Activated CD8-positive, alpha-beta T cell treated with anti-CD3 and anti-CD28 coated beads for 36 hours (primary cell): ENCODE measurements around the gene CCDC175. TPM values are rescaled to one million over a fixed set of nuclear protein-coding genes. Genes with fewer than 3 reads are reported as not detected.

Experiments
- ATAC-seq: fragments of 200-7000 bp; cut with Tn5 transposase; one replicate; pipeline ENCODE4 v1.10.0; 2021; ENCODE audit warnings: mild to moderate bottlenecking, moderate library complexity
- CTCF ChIA-PET: fragments of 350-600 bp; sonication (Branson Sonifier 250); formaldehyde crosslinking; loops from one replicate; lab custom pipeline; 2021; ENCODE audit warnings: antibody characterized with exemption; lab: Charles Lee
- POLR2A ChIA-PET: fragments of 350-600 bp; sonication (Branson Sonifier 250); formaldehyde crosslinking; loops from one replicate; lab custom pipeline; 2021; ENCODE audit warnings: antibody characterized with exemption; lab: Charles Lee
- DNase-seq: peaks from one replicate; pipeline ENCODE4 v3.0.0-alpha.2; 2020
- H3K27ac Mint-ChIP-seq: one replicate; pipeline ENCODE4 v1.8.0; 2021; ENCODE audit warnings: mild to moderate bottlenecking, mixed read lengths
- H3K27me3 Mint-ChIP-seq: one replicate; pipeline ENCODE4 v1.8.0; 2021; ENCODE audit warnings: mixed read lengths
- H3K36me3 Mint-ChIP-seq: one replicate; pipeline ENCODE4 v1.8.0; 2021; ENCODE audit warnings: low read depth, mixed read lengths
- H3K4me1 Mint-ChIP-seq: one replicate; pipeline ENCODE4 v1.8.0; 2021; ENCODE audit warnings: low read depth, mixed read lengths
- H3K4me3 Mint-ChIP-seq: one replicate; pipeline ENCODE4 v1.8.0; 2021; ENCODE audit warnings: mild to moderate bottlenecking, moderate library complexity, mixed read lengths
- H3K9me3 Mint-ChIP-seq: one replicate; pipeline ENCODE4 v1.8.0; 2021; ENCODE audit warnings: mixed read lengths
- intact Hi-C: fragments of 100-400 bp; cut with micrococcal nuclease; formaldehyde crosslinking; loops from one replicate; pipeline ENCODE4 v1.10.0; 2022
- total RNA-seq, 2 experiments: library from RNA; stranded (reverse); gene quantifications; one replicate each; pipeline ENCODE4 v1.2.3, GENCODE V29; 2021
- TF ChIP-seq, protein P1 (sequence below): fragments of 200-600 bp; IDR thresholded peaks from one replicate; pipeline ENCODE4 v1.8.0; 2022; ENCODE audit warnings: antibody characterized with exemption, mild to moderate bottlenecking

CCDC175 gene
- total RNA-seq, 2 experiments from 2014 or later, result not detected

- ChIA-PET CTCF (no interaction called here), POLR2A (interaction anchor here (1.4 kb wide), 1 partner anchor 25 kb away, joined by 3 read pairs; the partner anchor contains the start of genes JKAMP and L3HYPDH)
These were observed 118.1 kb downstream of the CCDC175 start for GRCh38 chr14:59458486-59458885.

DNA sequence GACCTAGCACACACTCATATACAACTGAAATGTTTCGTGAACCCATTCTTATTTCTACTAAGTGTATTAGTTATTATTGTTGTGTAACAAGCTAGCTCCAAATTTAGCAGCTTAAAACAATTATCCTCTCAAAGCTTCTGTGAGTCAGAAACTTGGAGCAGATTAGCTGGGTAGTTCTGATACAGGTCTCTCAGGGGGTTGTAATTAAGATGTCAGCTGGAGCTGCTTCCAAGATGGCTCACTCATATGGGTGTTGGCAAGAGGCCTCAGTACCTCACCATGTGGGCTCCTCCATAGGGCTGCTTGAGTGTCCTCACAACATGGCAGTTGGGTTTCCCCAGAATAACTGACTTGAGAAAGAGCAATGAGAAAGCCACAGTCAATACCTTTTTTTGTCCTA, 121.2 kb downstream of the CCDC175 start:
- no peaks in the 10 kb centered on the region for H3K9me3 Mint-ChIP-seq
- H3K27me3 Mint-ChIP-seq, result no peaks in the 10 kb centered on the region
- no peaks in the 10 kb centered on the region for H3K4me1 Mint-ChIP-seq
- H3K4me3 Mint-ChIP-seq, result no peak overlapping the region
- no peak for ATAC-seq
- DNase-seq, result no peak
- POLR2A ChIA-PET, result no interaction called here
- no peak overlapping the region for H3K27ac Mint-ChIP-seq
- TF ChIP-seq, protein P1, sequence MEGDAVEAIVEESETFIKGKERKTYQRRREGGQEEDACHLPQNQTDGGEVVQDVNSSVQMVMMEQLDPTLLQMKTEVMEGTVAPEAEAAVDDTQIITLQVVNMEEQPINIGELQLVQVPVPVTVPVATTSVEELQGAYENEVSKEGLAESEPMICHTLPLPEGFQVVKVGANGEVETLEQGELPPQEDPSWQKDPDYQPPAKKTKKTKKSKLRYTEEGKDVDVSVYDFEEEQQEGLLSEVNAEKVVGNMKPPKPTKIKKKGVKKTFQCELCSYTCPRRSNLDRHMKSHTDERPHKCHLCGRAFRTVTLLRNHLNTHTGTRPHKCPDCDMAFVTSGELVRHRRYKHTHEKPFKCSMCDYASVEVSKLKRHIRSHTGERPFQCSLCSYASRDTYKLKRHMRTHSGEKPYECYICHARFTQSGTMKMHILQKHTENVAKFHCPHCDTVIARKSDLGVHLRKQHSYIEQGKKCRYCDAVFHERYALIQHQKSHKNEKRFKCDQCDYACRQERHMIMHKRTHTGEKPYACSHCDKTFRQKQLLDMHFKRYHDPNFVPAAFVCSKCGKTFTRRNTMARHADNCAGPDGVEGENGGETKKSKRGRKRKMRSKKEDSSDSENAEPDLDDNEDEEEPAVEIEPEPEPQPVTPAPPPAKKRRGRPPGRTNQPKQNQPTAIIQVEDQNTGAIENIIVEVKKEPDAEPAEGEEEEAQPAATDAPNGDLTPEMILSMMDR, result no peak
- intact Hi-C loops, result no loop called here
- H3K36me3 Mint-ChIP-seq, result peaks cover 20% of the 10 kb centered on the region
- CTCF ChIA-PET, result no interaction called here

More at GRCh38 chr14:59458486-59458885, 118.1 kb downstream of the CCDC175 start:
- Mint-ChIP-seq H3K27me3 (peaks cover 7% of the 10 kb centered on the region), H3K4me1 (no peaks in the 10 kb centered on the region), H3K36me3 (peaks cover 25% of the 10 kb centered on the region), H3K4me3 (no peak overlapping the region), H3K27ac (no peak overlapping the region), H3K9me3 (no peaks in the 10 kb centered on the region)
- ATAC-seq, result no peak
- TF ChIP-seq, protein P1, result no peak
- DNase-seq, result no peak
- intact Hi-C loops, result no loop called here

Other genes starting within 250 kb of the CCDC175 start
- gene GPR135, start 111.4 kb downstream of the CCDC175 start, total RNA-seq, result 1 to 10 TPM; 1.5 to 1.7 TPM
- gene L3HYPDH, start 92.4 kb downstream of the CCDC175 start, total RNA-seq, result 10 to 100 TPM; 12.3 to 14.6 TPM
- 10 to 100 TPM; 15.3 to 16.0 TPM for gene JKAMP, start 92.3 kb downstream of the CCDC175 start, total RNA-seq